ENCODE data around the gene TSHZ3. TPM values are rescaled to one million over a fixed set of nuclear protein-coding genes. Genes with fewer than 3 reads are reported as not detected.

The TSHZ3 gene
- polyA plus RNA-seq (2012; ENCODE audit: insufficient read length, low read depth): 8.0 TPM

GRCh38 chr19:31349160-31349881 lies at the start of gene TSHZ3:
TSS of gene TSHZ3 (minus strand) at chr19:31349436. CDS start at chr19:31349219, 217 bp downstream.
- peak; percentile 43 for TF ChIP-seq FOXP2 (optimal IDR thresholded peaks at IDR 0.05; ENCODE audit: borderline replicate concordance, extremely low read depth, extremely low read length, insufficient read depth)
- TF ChIP-seq POLR2AphosphoS5 (IDR thresholded peaks at IDR 0.05; ENCODE audit: low read depth, low read length): no peak

GRCh38 chr19:31397308-31397707 lies 48.1 kb upstream of the TSHZ3 start:
- TF ChIP-seq POLR2AphosphoS5 (IDR thresholded peaks at IDR 0.05; ENCODE audit: low read depth, low read length): no peak
- no peak for TF ChIP-seq SIN3A (IDR thresholded peaks at IDR 0.05; ENCODE audit: borderline replicate concordance, insufficient read depth, low read length)
- TF ChIP-seq REST (IDR thresholded peaks at IDR 0.05; ENCODE audit: insufficient read depth in 1 of 2, low read depth in 2 of 2, low read length in 2 of 2): peak; percentile 60 to 83; a peak in 3 of 4 replicates
- TF ChIP-seq TAF1 (IDR thresholded peaks at IDR 0.05; ENCODE audit: borderline replicate concordance, insufficient read depth, low read length): no peak
- no peak for TF ChIP-seq FOXP2 (optimal IDR thresholded peaks at IDR 0.05; ENCODE audit: borderline replicate concordance, extremely low read depth, extremely low read length, insufficient read depth)

GRCh38 chr19:31392464-31392863 lies 43.2 kb upstream of the TSHZ3 start:
- TF ChIP-seq SIN3A (IDR thresholded peaks at IDR 0.05; ENCODE audit: borderline replicate concordance, insufficient read depth, low read length) (no peak), POLR2AphosphoS5 (IDR thresholded peaks at IDR 0.05; ENCODE audit: low read depth, low read length) (no peak), FOXP2 (optimal IDR thresholded peaks at IDR 0.05; ENCODE audit: borderline replicate concordance, extremely low read depth, extremely low read length, insufficient read depth) (no peak), REST (IDR thresholded peaks at IDR 0.05; ENCODE audit: insufficient read depth in 1 of 2, low read depth in 2 of 2, low read length in 2 of 2) (no peak), TAF1 (IDR thresholded peaks at IDR 0.05; ENCODE audit: borderline replicate concordance, insufficient read depth, low read length) (no peak)

- TF ChIP-seq REST (IDR thresholded peaks at IDR 0.05; ENCODE audit: insufficient read depth in 1 of 2, low read depth in 2 of 2, low read length in 2 of 2) (no peak), SIN3A (IDR thresholded peaks at IDR 0.05; ENCODE audit: borderline replicate concordance, insufficient read depth, low read length) (no peak), FOXP2 (optimal IDR thresholded peaks at IDR 0.05; ENCODE audit: borderline replicate concordance, extremely low read depth, extremely low read length, insufficient read depth) (no peak), TAF1 (IDR thresholded peaks at IDR 0.05; ENCODE audit: borderline replicate concordance, insufficient read depth, low read length) (no peak), POLR2AphosphoS5 (IDR thresholded peaks at IDR 0.05; ENCODE audit: low read depth, low read length) (no peak)
Observed at GRCh38 chr19:31391518-31391917, 42.3 kb upstream of the TSHZ3 start.

- TF ChIP-seq SIN3A (IDR thresholded peaks at IDR 0.05; ENCODE audit: borderline replicate concordance, insufficient read depth, low read length): no peak
- no peak for TF ChIP-seq REST (IDR thresholded peaks at IDR 0.05; ENCODE audit: insufficient read depth in 1 of 2, low read depth in 2 of 2, low read length in 2 of 2)
- TF ChIP-seq TAF1 (IDR thresholded peaks at IDR 0.05; ENCODE audit: borderline replicate concordance, insufficient read depth, low read length): no peak
- TF ChIP-seq POLR2AphosphoS5 (IDR thresholded peaks at IDR 0.05; ENCODE audit: low read depth, low read length): no peak
- no peak for TF ChIP-seq FOXP2 (optimal IDR thresholded peaks at IDR 0.05; ENCODE audit: borderline replicate concordance, extremely low read depth, extremely low read length, insufficient read depth)
Observed at GRCh38 chr19:31390711-31391110, 41.5 kb upstream of the TSHZ3 start.

All from PFSK-1 (cell line).